HCT116 (cell line): ENCODE data around the gene PTF1A. TPM values are rescaled to one million over a fixed set of nuclear protein-coding genes. Genes with fewer than 3 reads are reported as not detected.

Experiments used
- ATAC-seq: fragments of 200-7000 bp; cut with Tn5 transposase; 2 replicates; pipeline ENCODE4 v1.9.1; 2020; ENCODE audit warnings: mild to moderate bottlenecking, moderate library complexity
- BruUV-seq: library from RNA; stranded (reverse); fragments of 400-500 nt; replicated peaks from 2 replicates; lab custom pipeline; 2021; lab: Mats Ljungman, UMichigan
- CTCF ChIA-PET: fragments of 300-600 bp; sonication (Branson Sonifier 250); formaldehyde crosslinking; loops from one replicate; lab custom pipeline; 2021; ENCODE audit warnings: antibody characterized with exemption; lab: Charles Lee
- POLR2A ChIA-PET: fragments of 300-600, 350-600 bp; sonication (Branson Sonifier 250); formaldehyde crosslinking; loops from one replicate; lab custom pipeline; 2021; ENCODE audit warnings: antibody characterized with exemption; lab: Charles Lee
- RAD21 ChIA-PET, 2 experiments: fragments of 300-600 bp; sonication (Branson Sonifier 250); formaldehyde crosslinking; loops; one replicate each; lab custom pipeline; 2023; ENCODE audit warnings: low total read pairs in 2 of 2; ENCODE audit not compliant: uncharacterized antibody in 2 of 2, unreplicated experiment in 2 of 2, low non-redundant PET in 1 of 2; lab: Charles Lee
- DNase-seq: peaks from one replicate; pipeline ENCODE4 v3.0.0-alpha.2; 2010; ENCODE audit warnings: low read depth, low spot score
- H2AFZ ChIP-seq: fragments of 200-600 bp; shearing (Covaris generic), sonication (generic); 2 replicates; pipeline ENCODE4 v1.6.1; 2017; ENCODE audit warnings: low read depth, mixed run types, mixed read lengths, antibody characterized with exemption, low read length; ENCODE audit not compliant: poor library complexity, severe bottlenecking
- H3K27ac ChIP-seq: 2 replicates; pipeline ENCODE4 v1.5.1; 2012; ENCODE audit warnings: low read depth, low read length
- H3K27me3 ChIP-seq: fragments of 200-600 bp; sonication (generic); 2 replicates; pipeline ENCODE4 v1.6.1; 2016; ENCODE audit warnings: mixed run types, low read length, mixed read lengths; ENCODE audit not compliant: insufficient read depth
- H3K36me3 ChIP-seq, 2 experiments: fragments of 200-500 bp in 1 of 2; fragments of 200-600 bp in 1 of 2; sonication (Bioruptor generic) in 1 of 2; sonication (generic) in 1 of 2; 2 replicates each; pipeline versions ENCODE4 v1.5.1 to v1.6.1; 2014 to 2016; ENCODE audit warnings: low read length in 2 of 2, inconsistent platforms in 1 of 2, mixed read lengths in 1 of 2, mixed run types in 1 of 2; ENCODE audit not compliant: insufficient read depth in 2 of 2, control insufficient read depth in 1 of 2
- H3K4me1 ChIP-seq, 2 experiments: fragments of 200-600 bp in 1 of 2; sonication (generic) in 1 of 2; 2 replicates each; pipeline versions ENCODE4 v1.5.1 to v1.6.1; 2012 to 2017; ENCODE audit warnings: low read length in 2 of 2, inconsistent platforms in 1 of 2, mild to moderate bottlenecking in 1 of 2, mixed read lengths in 1 of 2, mixed run types in 1 of 2, moderate library complexity in 1 of 2; ENCODE audit not compliant: insufficient read depth in 2 of 2, control insufficient read depth in 1 of 2
- H3K4me2 ChIP-seq: fragments of 200-600 bp; sonication (generic); 2 replicates; pipeline ENCODE4 v1.6.1; 2017; ENCODE audit warnings: mixed run types, low read length, mixed read lengths
- H3K4me3 ChIP-seq, 2 experiments: fragments of 200-600 bp in 1 of 2; sonication (generic) in 1 of 2; replicated peaks in 1 of 2; 2 replicates each; pipeline ENCODE4 v1.5.1; 2011 to 2016; ENCODE audit warnings: low read length in 2 of 2, control low read depth in 1 of 2, low read depth in 1 of 2, mild to moderate bottlenecking in 1 of 2, mixed read lengths in 1 of 2, mixed run types in 1 of 2
- H3K79me2 ChIP-seq: fragments of 200-600 bp; sonication (generic); 2 replicates; pipeline ENCODE4 v1.6.1; 2017; ENCODE audit warnings: mild to moderate bottlenecking, mixed run types, low read length, moderate library complexity, mixed read lengths; ENCODE audit not compliant: insufficient read depth
- H3K9ac ChIP-seq: fragments of 200-600 bp; sonication (generic); 2 replicates; pipeline ENCODE4 v1.6.1; 2016; ENCODE audit warnings: low read length, mixed read lengths
- H3K9me2 ChIP-seq: fragments of 200-600 bp; sonication (generic), shearing (Covaris generic); 2 replicates; pipeline ENCODE4 v1.6.1; 2017; ENCODE audit warnings: mixed run types, mild to moderate bottlenecking, moderate library complexity; ENCODE audit not compliant: insufficient read depth
- H3K9me3 ChIP-seq, 2 experiments: fragments of 200-500 bp in 1 of 2; fragments of 200-600 bp in 1 of 2; sonication (Bioruptor generic) in 1 of 2; sonication (generic) in 1 of 2; 2 replicates each; pipeline ENCODE4 v1.6.1; 2014 to 2017; ENCODE audit warnings: low read length in 2 of 2, mixed read lengths in 2 of 2, inconsistent platforms in 1 of 2, low read depth in 1 of 2, mild to moderate bottlenecking in 1 of 2, mixed run types in 1 of 2, moderate library complexity in 1 of 2; ENCODE audit not compliant: control insufficient read depth in 1 of 2, insufficient read depth in 1 of 2
- H4K20me1 ChIP-seq: fragments of 200-600 bp; sonication (generic), shearing (Covaris generic); 2 replicates; pipeline ENCODE4 v1.6.1; 2017; ENCODE audit warnings: mixed run types, mild to moderate bottlenecking, moderate library complexity; ENCODE audit not compliant: insufficient read depth
- ATF3 ChIP-seq: IDR thresholded peaks from 2 replicates; pipeline ENCODE4 v1.6.1; 2012
- CBX3 ChIP-seq: IDR thresholded peaks from 2 replicates; pipeline ENCODE4 v1.6.1; 2012; ENCODE audit warnings: low read depth
- CEBPB ChIP-seq: IDR thresholded peaks from 2 replicates; pipeline ENCODE4 v1.6.1; 2012; ENCODE audit warnings: low read depth
- CTCF ChIP-seq, 3 experiments: fragments of 200-600 bp in 1 of 3; sonication (generic) in 1 of 3; IDR thresholded peaks in 2 of 3; conservative IDR thresholded peaks in 1 of 3; 2 replicates each; pipeline ENCODE4 v1.5.1; 2012 to 2017; ENCODE audit warnings: low read depth in 2 of 3, low read length in 2 of 3, antibody characterized with exemption in 1 of 3, borderline replicate concordance in 1 of 3, control low read depth in 1 of 3, mild to moderate bottlenecking in 1 of 3, mixed read lengths in 1 of 3, mixed run types in 1 of 3, moderate library complexity in 1 of 3; ENCODE audit not compliant: insufficient read depth in 1 of 3
- EGR1 ChIP-seq: IDR thresholded peaks from 2 replicates; pipeline ENCODE4 v1.6.1; 2012; ENCODE audit warnings: low read depth
- EZH2 ChIP-seq: fragments of 200-600 bp; sonication (generic); IDR thresholded peaks from 2 replicates; pipeline ENCODE4 v1.6.1; 2017; ENCODE audit warnings: antibody characterized with exemption, mixed run types
- JUND ChIP-seq: IDR thresholded peaks from 2 replicates; pipeline ENCODE4 v1.6.1; 2012
- RAD21 ChIP-seq: IDR thresholded peaks from 2 replicates; pipeline ENCODE4 v1.6.1; 2012; ENCODE audit warnings: low read depth, mild to moderate bottlenecking
- REST ChIP-seq: IDR thresholded peaks from 2 replicates; pipeline ENCODE4 v1.6.1; 2012; ENCODE audit warnings: low read depth
- SP1 ChIP-seq: IDR thresholded peaks from 2 replicates; pipeline ENCODE4 v1.6.1; 2012; ENCODE audit warnings: low read depth
- ZNF274 ChIP-seq: fragments of 200-500 bp; sonication (Bioruptor generic); IDR thresholded peaks from 2 replicates; pipeline ENCODE4 v1.6.1; 2014; ENCODE audit warnings: mild to moderate bottlenecking, low read depth, low read length, inconsistent platforms
- intact Hi-C: fragments of 100-400 bp; cut with micrococcal nuclease; formaldehyde crosslinking; loops from 2 replicates; pipeline ENCODE4 v1.10.0; 2022
- total RNA-seq: library from RNA; stranded (reverse); gene quantifications from one replicate; pipeline ENCODE4 v1.2.1, GENCODE V29; 2021; ENCODE audit not compliant: unreplicated experiment
- TF ChIP-seq, protein P1 (sequence below): IDR thresholded peaks from 2 replicates; pipeline ENCODE4 v1.6.1; 2012

The PTF1A gene
- total RNA-seq, 1 experiment from 2014 or later, result not detected

- no peaks in the 10 kb centered on the region for H3K9me3 ChIP-seq
- no peak overlapping the region for H2AFZ ChIP-seq
- peak overlapping the region; percentile 30 for H3K4me2 ChIP-seq
- ATAC-seq (peak; percentile 85), DNase-seq (peak; percentile 41)
- no peaks in the 10 kb centered on the region for H4K20me1 ChIP-seq
- ChIA-PET CTCF (interaction anchor here (0.8 to 4.8 kb wide), 14 partner anchors 10 to 1164 kb away, joined by 3 to 78 read pairs (median 4); no protein-coding TSS in a partner anchor), RAD21 (interaction anchor here (0.7 to 0.9 kb wide), 4 partner anchors 133 to 157 kb away, joined by 3 to 4 read pairs (median 4); no protein-coding TSS in a partner anchor), POLR2A (no interaction called here)
- H3K9ac ChIP-seq, result no peak overlapping the region
- no peaks in the 10 kb centered on the region for H3K79me2 ChIP-seq
- TF ChIP-seq ZNF274, result no peak
- no peak for TF ChIP-seq EGR1
- TF ChIP-seq CTCF (IDR thresholded peaks at IDR 0.05 in 2 of 3, conservative IDR thresholded peaks at IDR 0.05 in 1 of 3; ENCODE audit: borderline replicate concordance in 1 of 3, insufficient read depth in 1 of 3, low read depth in 2 of 3, low read length in 2 of 3), result peak in 1 of 3 experiments; percentile 9; a peak in 1 of 6 replicates
- TF ChIP-seq JUND, result 0 out of 2 replicates have a peak, but pooled peaks have one; percentile 15
- H3K36me3 ChIP-seq, result no peaks in the 10 kb centered on the region
- H3K4me3 ChIP-seq, result no peak overlapping the region
- H3K27ac ChIP-seq, result no peak overlapping the region
- intact Hi-C loops, result loop anchor here (1.0 to 10.0 kb wide), 10 partner anchors 131 to 1399 kb away; no protein-coding TSS in a partner anchor
- H3K9me2 ChIP-seq, result no peaks in the 10 kb centered on the region
- H3K4me1 ChIP-seq, result peaks cover 0 to 10% of the 10 kb centered on the region in 2 experiments; a peak in 2 of 4 replicates
- no TSS peak for BruUV-seq
- peaks cover 4% of the 10 kb centered on the region; the same call in 1 of the 2 replicates for H3K27me3 ChIP-seq
These were observed 34.3 kb upstream of the PTF1A start for GRCh38 chr10:23157691-23158369.

- no peaks in the 10 kb centered on the region for H3K36me3 ChIP-seq
- CTCF ChIA-PET, result interaction anchor here (0.5 to 4.8 kb wide), 16 partner anchors 9 to 1399 kb away, joined by 3 to 78 read pairs (median 4); no protein-coding TSS in a partner anchor
- H3K4me1 ChIP-seq, result peaks cover 0 to 10% of the 10 kb centered on the region in 2 experiments; a peak in 2 of 4 replicates
- H3K9ac ChIP-seq, result no peak overlapping the region
- no peak overlapping the region for H3K27ac ChIP-seq
- H3K79me2 ChIP-seq, result no peaks in the 10 kb centered on the region
- POLR2A ChIA-PET, result no interaction called here
- peaks cover 4% of the 10 kb centered on the region; the same call in 1 of the 2 replicates for H3K27me3 ChIP-seq
- intact Hi-C loops, result loop anchor here (1.0 to 10.0 kb wide), 10 partner anchors 131 to 1398 kb away; no protein-coding TSS in a partner anchor
- no peaks in the 10 kb centered on the region for H3K9me2 ChIP-seq
- DNase-seq (peak; percentile 47), ATAC-seq (peak; percentile 92)
- H2AFZ ChIP-seq, result peak overlapping the region; percentile 1
- no peak overlapping the region for H3K4me3 ChIP-seq
- no peaks in the 10 kb centered on the region for H3K9me3 ChIP-seq
- BruUV-seq, result no TSS peak
- H3K4me2 ChIP-seq, result peak overlapping the region; percentile 30
- RAD21 ChIA-PET, result interaction anchor here (0.5 to 0.9 kb wide), 4 partner anchors 125 to 190 kb away, joined by 3 to 4 read pairs (median 4); no protein-coding TSS in a partner anchor
- H4K20me1 ChIP-seq, result no peaks in the 10 kb centered on the region
- TF ChIP-seq, protein P1, sequence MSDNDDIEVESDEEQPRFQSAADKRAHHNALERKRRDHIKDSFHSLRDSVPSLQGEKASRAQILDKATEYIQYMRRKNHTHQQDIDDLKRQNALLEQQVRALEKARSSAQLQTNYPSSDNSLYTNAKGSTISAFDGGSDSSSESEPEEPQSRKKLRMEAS, result no peak
- peak; percentile 85 for TF ChIP-seq RAD21
- no peak for TF ChIP-seq EZH2
- TF ChIP-seq SP1, result no peak
- TF ChIP-seq REST, result no peak
- no peak for TF ChIP-seq ATF3
- no peak for TF ChIP-seq CBX3
- TF ChIP-seq JUND, result 0 out of 2 replicates have a peak, but pooled peaks have one; percentile 7
- TF ChIP-seq CEBPB, result 0 out of 2 replicates have a peak, but pooled peaks have one; percentile 2
These were observed 33.7 kb upstream of the PTF1A start for GRCh38 chr10:23158370-23158769.
